ENCODE results near the gene USP19.

Gene USP19

DNA sequence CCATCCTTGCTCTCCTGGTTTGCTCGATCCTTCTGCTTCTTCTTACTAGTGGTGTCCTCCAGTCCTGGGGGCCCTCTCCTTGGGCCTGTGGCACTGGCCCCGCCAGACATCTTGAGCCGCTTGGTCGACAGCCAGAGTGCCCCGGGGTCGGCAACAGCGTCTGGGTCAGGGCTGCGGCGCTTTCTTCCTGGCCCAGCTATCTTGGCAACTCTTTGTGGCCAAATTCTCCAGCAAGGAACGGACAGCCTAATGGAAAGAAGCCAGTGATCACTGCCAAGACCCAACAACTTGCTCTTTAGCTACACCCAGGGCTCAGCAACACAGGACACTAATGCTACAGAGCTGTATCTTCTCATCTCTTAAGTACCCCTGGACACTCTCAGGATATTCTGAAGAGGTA lies 1.6 kb downstream of the USP19 start:
- no peaks in the 10 kb centered on the region for H3K27me3 ChIP-seq (ENCODE audit: insufficient read depth, low read depth)
- no peak overlapping the region for H3K9ac ChIP-seq
- peaks cover 4% of the 10 kb centered on the region for H3K4me1 ChIP-seq (ENCODE audit: low read depth, poor library complexity, severe bottlenecking)
- no peaks in the 10 kb centered on the region for H3K36me3 ChIP-seq (ENCODE audit: insufficient read depth)
- TF ChIP-seq, protein P1, sequence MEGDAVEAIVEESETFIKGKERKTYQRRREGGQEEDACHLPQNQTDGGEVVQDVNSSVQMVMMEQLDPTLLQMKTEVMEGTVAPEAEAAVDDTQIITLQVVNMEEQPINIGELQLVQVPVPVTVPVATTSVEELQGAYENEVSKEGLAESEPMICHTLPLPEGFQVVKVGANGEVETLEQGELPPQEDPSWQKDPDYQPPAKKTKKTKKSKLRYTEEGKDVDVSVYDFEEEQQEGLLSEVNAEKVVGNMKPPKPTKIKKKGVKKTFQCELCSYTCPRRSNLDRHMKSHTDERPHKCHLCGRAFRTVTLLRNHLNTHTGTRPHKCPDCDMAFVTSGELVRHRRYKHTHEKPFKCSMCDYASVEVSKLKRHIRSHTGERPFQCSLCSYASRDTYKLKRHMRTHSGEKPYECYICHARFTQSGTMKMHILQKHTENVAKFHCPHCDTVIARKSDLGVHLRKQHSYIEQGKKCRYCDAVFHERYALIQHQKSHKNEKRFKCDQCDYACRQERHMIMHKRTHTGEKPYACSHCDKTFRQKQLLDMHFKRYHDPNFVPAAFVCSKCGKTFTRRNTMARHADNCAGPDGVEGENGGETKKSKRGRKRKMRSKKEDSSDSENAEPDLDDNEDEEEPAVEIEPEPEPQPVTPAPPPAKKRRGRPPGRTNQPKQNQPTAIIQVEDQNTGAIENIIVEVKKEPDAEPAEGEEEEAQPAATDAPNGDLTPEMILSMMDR (conservative IDR thresholded peaks at IDR 0.05; ENCODE audit: low read depth, low read length), result no peak
- no peak overlapping the region for H3K27ac ChIP-seq
- H3K4me2 ChIP-seq, result peak overlapping the region; percentile 98; the same call in 1 of the 2 replicates
- H2AFZ ChIP-seq (ENCODE audit: low read depth), result no peak overlapping the region
- H3K79me2 ChIP-seq (ENCODE audit: insufficient read depth, low read depth), result peaks cover 12% of the 10 kb centered on the region; the same call in 1 of the 2 replicates
- H3K4me3 ChIP-seq (IDR thresholded peaks at IDR 0.05; ENCODE audit: insufficient read depth, low read depth, low read length), result no peak overlapping the region
- H4K20me1 ChIP-seq (ENCODE audit: insufficient read depth), result no peaks in the 10 kb centered on the region

DNA sequence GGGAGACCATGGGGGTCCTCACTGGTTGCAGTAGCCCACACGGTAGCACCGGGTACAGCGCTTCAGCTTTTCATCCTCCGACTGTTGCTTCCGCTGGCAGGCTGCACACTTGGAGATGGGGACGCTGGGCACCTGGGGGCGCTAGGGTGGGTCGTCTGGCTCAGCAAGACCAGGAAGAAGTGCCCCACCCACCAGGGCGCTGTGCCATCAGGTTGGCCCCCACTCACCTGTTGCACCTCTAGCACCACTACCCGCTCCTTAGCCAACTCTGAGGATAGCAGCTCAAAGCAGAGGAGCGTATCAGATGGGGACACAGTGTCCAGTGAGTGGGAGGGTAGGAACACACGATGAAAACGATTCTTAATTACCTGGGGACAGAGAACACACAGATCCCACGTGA lies 8.4 kb downstream of the USP19 start:
- Histone ChIP-seq H2AFZ (ENCODE audit: low read depth) (no peak overlapping the region), H3K9ac (no peak overlapping the region), H3K27ac (no peak overlapping the region), H3K4me2 (no peak overlapping the region), H3K27me3 (ENCODE audit: insufficient read depth, low read depth) (no peaks in the 10 kb centered on the region), H3K79me2 (ENCODE audit: insufficient read depth, low read depth) (no peaks in the 10 kb centered on the region), H3K4me3 (IDR thresholded peaks at IDR 0.05; ENCODE audit: insufficient read depth, low read depth, low read length) (no peak overlapping the region), H4K20me1 (ENCODE audit: insufficient read depth) (no peaks in the 10 kb centered on the region), H3K4me1 (ENCODE audit: low read depth, poor library complexity, severe bottlenecking) (no peaks in the 10 kb centered on the region), H3K36me3 (ENCODE audit: insufficient read depth) (no peaks in the 10 kb centered on the region)
- TF ChIP-seq, protein P1 (conservative IDR thresholded peaks at IDR 0.05; ENCODE audit: low read depth, low read length), result no peak

DNA sequence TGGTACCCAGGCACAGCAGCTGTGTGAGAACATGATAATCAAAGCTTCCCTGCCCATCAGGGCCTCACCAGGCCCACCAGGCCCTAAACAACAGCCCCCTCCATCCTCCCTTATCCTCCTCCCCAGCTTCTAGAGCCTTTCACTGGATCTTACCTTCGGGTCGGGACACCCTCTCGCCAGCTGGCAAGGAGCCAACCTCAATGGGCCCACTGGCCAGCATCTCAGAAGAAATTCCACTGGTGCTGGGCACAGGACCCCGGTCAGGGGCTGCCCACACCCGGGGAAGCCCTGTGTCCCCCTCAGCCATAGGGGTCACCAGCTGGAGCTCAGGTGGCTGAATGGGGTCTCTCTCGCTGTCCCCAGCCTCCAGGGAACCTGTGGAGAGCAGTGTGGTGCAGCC lies 9.3 kb downstream of the USP19 start:
- Histone ChIP-seq H3K4me2 (no peak overlapping the region), H3K79me2 (ENCODE audit: insufficient read depth, low read depth) (no peaks in the 10 kb centered on the region), H3K9ac (no peak overlapping the region), H2AFZ (ENCODE audit: low read depth) (no peak overlapping the region), H4K20me1 (ENCODE audit: insufficient read depth) (no peaks in the 10 kb centered on the region), H3K36me3 (ENCODE audit: insufficient read depth) (no peaks in the 10 kb centered on the region), H3K4me3 (IDR thresholded peaks at IDR 0.05; ENCODE audit: insufficient read depth, low read depth, low read length) (no peak overlapping the region), H3K27me3 (ENCODE audit: insufficient read depth, low read depth) (no peaks in the 10 kb centered on the region), H3K27ac (no peak overlapping the region), H3K4me1 (ENCODE audit: low read depth, poor library complexity, severe bottlenecking) (no peaks in the 10 kb centered on the region)
- TF ChIP-seq, protein P1 (conservative IDR thresholded peaks at IDR 0.05; ENCODE audit: low read depth, low read length), result no peak

DNA sequence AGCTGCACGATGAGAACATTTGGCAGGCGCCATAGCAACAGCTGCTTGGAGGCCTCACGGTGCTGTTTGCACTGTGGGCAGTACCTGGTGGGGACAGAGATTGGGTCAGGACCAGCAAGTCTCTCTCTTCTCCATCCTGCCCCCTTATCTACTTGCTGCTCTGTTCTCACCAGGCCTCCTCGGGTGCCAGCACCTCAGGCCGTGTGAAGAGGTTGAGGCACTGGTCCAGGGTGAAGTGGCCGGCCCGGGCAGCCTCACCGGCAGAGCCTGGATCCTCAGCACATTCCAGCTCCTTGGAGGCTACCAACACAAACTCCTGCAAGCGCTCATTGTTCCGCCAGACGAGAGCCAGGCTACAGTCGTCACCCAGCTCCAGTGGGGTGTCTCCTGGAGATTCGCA lies 9.8 kb downstream of the USP19 start:
- TF ChIP-seq, protein P1 (conservative IDR thresholded peaks at IDR 0.05; ENCODE audit: low read depth, low read length), result no peak
- H3K27ac ChIP-seq, result no peak overlapping the region
- no peaks in the 10 kb centered on the region for H3K36me3 ChIP-seq (ENCODE audit: insufficient read depth)

More for the DNA sequence above, 9.8 kb downstream of the USP19 start:
- Histone ChIP-seq H4K20me1 (ENCODE audit: insufficient read depth) (no peaks in the 10 kb centered on the region), H2AFZ (ENCODE audit: low read depth) (no peak overlapping the region), H3K4me1 (ENCODE audit: low read depth, poor library complexity, severe bottlenecking) (no peaks in the 10 kb centered on the region), H3K4me2 (no peak overlapping the region), H3K9ac (no peak overlapping the region), H3K79me2 (ENCODE audit: insufficient read depth, low read depth) (no peaks in the 10 kb centered on the region), H3K27me3 (ENCODE audit: insufficient read depth, low read depth) (no peaks in the 10 kb centered on the region), H3K4me3 (IDR thresholded peaks at IDR 0.05; ENCODE audit: insufficient read depth, low read depth, low read length) (no peak overlapping the region)
